Osteocyte (in vitro differentiated cells): ENCODE measurements around the gene RIMBP2. TPM values are rescaled to one million over a fixed set of nuclear protein-coding genes. Genes with fewer than 3 reads are reported as not detected.

Experiments used
- DNase-seq: peaks from one replicate; pipeline ENCODE4 v3.0.0; 2021; ENCODE audit warnings: mixed read lengths; ENCODE audit not compliant: unreplicated experiment; ENCODE audit errors: extremely low spot score
- H3K27ac Mint-ChIP-seq: one replicate; pipeline ENCODE4 v1.8.0; 2021; ENCODE audit warnings: mild to moderate bottlenecking, mixed read lengths; ENCODE audit not compliant: unreplicated experiment
- H3K27me3 Mint-ChIP-seq: one replicate; pipeline ENCODE4 v1.8.0; 2021; ENCODE audit warnings: mixed read lengths; ENCODE audit not compliant: unreplicated experiment
- H3K36me3 Mint-ChIP-seq: one replicate; pipeline ENCODE4 v1.8.0; 2021; ENCODE audit warnings: mixed read lengths; ENCODE audit not compliant: unreplicated experiment
- H3K4me1 Mint-ChIP-seq: one replicate; pipeline ENCODE4 v1.8.0; 2021; ENCODE audit warnings: mixed read lengths; ENCODE audit not compliant: unreplicated experiment
- H3K4me3 Mint-ChIP-seq: one replicate; pipeline ENCODE4 v1.8.0; 2021; ENCODE audit warnings: mild to moderate bottlenecking, moderate library complexity, mixed read lengths; ENCODE audit not compliant: unreplicated experiment
- H3K9me3 Mint-ChIP-seq: one replicate; pipeline ENCODE4 v1.8.0; 2021; ENCODE audit warnings: mixed read lengths; ENCODE audit not compliant: unreplicated experiment
- CTCF ChIP-seq: fragments of 200-600 bp; sonication (generic); IDR thresholded peaks from 2 replicates; pipeline ENCODE4 v1.5.0; 2021; ENCODE audit warnings: antibody characterized with exemption, mild to moderate bottlenecking, moderate library complexity
- total RNA-seq: library from RNA; stranded (reverse); gene quantifications from 2 replicates; pipeline ENCODE4 v1.2.1, GENCODE V29; 2021

Gene RIMBP2
- total RNA-seq, 1 donor from 2014 or later, result 0.13 TPM

- no peak overlapping the region for H3K4me3 Mint-ChIP-seq
- no peaks in the 10 kb centered on the region for H3K4me1 Mint-ChIP-seq
- H3K9me3 Mint-ChIP-seq, result peaks cover 4% of the 10 kb centered on the region
- H3K27ac Mint-ChIP-seq, result no peak overlapping the region
- TF ChIP-seq CTCF, result no peak
- no peaks in the 10 kb centered on the region for H3K27me3 Mint-ChIP-seq
- no peaks in the 10 kb centered on the region for H3K36me3 Mint-ChIP-seq
- DNase-seq, result peak; percentile 59
Measured at GRCh38 chr12:130421896-130422295, 294.2 kb downstream of the RIMBP2 start.

- no peaks in the 10 kb centered on the region for H3K4me1 Mint-ChIP-seq
- H3K9me3 Mint-ChIP-seq, result peaks cover 4% of the 10 kb centered on the region
- H3K36me3 Mint-ChIP-seq, result no peaks in the 10 kb centered on the region
- DNase-seq, result no peak
- H3K4me3 Mint-ChIP-seq, result no peak overlapping the region
- TF ChIP-seq CTCF, result no peak
- H3K27me3 Mint-ChIP-seq, result no peaks in the 10 kb centered on the region
- H3K27ac Mint-ChIP-seq, result no peak overlapping the region
Measured at GRCh38 chr12:130420071-130420470, 296.0 kb downstream of the RIMBP2 start.

DNA sequence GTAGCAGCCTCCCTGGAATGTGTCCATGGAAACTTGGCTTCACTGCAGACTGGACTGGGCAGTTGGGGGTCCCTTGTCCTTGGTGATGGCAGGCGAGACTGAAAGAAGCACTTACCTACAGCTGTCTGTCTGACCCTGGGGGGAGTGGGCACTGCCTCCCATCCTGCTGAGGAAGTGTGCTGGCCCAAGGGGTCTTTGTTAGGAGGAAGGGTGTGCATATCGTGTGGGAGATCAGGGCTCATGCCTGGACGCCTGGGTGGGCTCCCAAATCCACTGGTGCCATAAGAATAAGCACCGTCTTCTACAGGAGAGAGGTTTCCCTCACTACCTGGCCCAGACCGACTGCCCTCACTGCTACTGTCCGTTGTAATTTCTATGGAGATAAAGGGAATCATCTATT, 297.0 kb downstream of the RIMBP2 start:
- no peak for TF ChIP-seq CTCF
- H3K27me3 Mint-ChIP-seq, result no peaks in the 10 kb centered on the region
- H3K9me3 Mint-ChIP-seq, result peaks cover 4% of the 10 kb centered on the region
- DNase-seq, result peak; percentile 59
- H3K4me1 Mint-ChIP-seq, result no peaks in the 10 kb centered on the region
- H3K36me3 Mint-ChIP-seq, result no peaks in the 10 kb centered on the region
- H3K4me3 Mint-ChIP-seq, result no peak overlapping the region
- H3K27ac Mint-ChIP-seq, result no peak overlapping the region

DNA sequence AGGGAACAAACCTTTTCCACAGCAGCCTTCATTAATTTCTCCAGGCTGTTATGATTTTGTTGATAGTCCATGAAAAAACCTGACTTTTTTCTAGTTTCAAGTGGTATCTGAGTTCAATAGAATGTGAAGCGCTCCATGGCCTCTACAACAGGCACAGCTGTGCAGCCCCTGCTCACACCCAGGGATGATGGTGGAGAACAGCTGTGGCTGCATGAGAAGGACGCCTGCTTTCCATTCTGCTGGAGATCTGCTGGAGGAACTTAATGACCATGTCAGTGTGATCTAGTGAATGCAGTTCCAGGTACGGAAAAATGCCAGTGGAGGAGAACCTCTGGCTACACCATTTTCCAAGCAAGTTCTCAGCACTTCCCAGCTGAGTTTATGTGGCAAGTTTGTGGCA, 297.8 kb downstream of the RIMBP2 start:
- Mint-ChIP-seq H3K27ac (no peak overlapping the region), H3K4me1 (no peaks in the 10 kb centered on the region), H3K27me3 (no peaks in the 10 kb centered on the region), H3K36me3 (no peaks in the 10 kb centered on the region), H3K4me3 (no peak overlapping the region), H3K9me3 (peaks cover 4% of the 10 kb centered on the region)
- TF ChIP-seq CTCF, result no peak
- peak; percentile 38 for DNase-seq

DNA sequence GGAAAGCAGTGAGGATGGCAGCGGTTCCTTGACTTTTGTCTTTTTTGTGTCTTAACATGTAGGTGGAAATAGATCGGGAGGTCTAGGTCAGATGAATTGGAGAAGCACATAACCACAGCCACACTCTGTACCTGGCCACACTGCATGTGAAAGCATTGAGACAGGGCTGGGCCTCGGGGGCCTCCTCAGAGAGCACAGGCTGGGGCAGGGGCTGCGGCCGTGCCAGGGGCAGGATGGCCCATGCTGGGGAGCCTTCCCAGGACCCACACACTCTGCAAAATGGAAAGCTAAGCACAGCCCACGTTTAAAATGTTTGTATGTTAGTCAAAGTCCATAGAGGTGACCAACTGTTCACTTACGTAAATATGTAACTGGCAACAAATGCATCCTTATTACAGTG, 301.7 kb downstream of the RIMBP2 start:
- DNase-seq, result peak; percentile 70
- no peaks in the 10 kb centered on the region for H3K4me1 Mint-ChIP-seq
- H3K4me3 Mint-ChIP-seq, result no peak overlapping the region
- H3K36me3 Mint-ChIP-seq, result no peaks in the 10 kb centered on the region
- TF ChIP-seq CTCF, result no peak
- H3K9me3 Mint-ChIP-seq, result peaks cover 4% of the 10 kb centered on the region
- no peaks in the 10 kb centered on the region for H3K27me3 Mint-ChIP-seq
- no peak overlapping the region for H3K27ac Mint-ChIP-seq
